ENCODE measurements around the gene SFXN3.

DNA sequence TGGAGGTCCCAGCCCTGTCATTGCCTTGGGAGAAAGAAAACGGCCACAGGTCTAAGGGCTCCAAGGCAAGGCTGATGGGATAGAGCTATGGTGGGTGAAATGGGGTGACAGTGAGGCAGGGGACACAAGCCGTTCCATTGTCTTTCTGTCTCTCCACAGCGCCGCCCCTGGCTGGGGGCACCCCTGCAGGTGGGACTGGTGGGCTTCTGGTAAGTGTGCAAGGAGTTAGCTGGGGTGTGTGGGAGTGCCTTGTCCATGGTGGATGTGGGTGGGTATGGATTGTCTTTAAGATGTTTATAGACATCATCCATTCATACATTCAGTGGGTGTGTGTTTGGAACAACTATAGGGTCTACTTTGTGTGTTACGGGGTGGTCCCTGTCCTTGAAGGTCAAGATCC lies 7.5 kb downstream of the SFXN3 start:
- TF ChIP-seq, protein P1, sequence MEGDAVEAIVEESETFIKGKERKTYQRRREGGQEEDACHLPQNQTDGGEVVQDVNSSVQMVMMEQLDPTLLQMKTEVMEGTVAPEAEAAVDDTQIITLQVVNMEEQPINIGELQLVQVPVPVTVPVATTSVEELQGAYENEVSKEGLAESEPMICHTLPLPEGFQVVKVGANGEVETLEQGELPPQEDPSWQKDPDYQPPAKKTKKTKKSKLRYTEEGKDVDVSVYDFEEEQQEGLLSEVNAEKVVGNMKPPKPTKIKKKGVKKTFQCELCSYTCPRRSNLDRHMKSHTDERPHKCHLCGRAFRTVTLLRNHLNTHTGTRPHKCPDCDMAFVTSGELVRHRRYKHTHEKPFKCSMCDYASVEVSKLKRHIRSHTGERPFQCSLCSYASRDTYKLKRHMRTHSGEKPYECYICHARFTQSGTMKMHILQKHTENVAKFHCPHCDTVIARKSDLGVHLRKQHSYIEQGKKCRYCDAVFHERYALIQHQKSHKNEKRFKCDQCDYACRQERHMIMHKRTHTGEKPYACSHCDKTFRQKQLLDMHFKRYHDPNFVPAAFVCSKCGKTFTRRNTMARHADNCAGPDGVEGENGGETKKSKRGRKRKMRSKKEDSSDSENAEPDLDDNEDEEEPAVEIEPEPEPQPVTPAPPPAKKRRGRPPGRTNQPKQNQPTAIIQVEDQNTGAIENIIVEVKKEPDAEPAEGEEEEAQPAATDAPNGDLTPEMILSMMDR (conservative IDR thresholded peaks at IDR 0.05), result no peak
- no peak for TF ChIP-seq EZH2 (IDR thresholded peaks at IDR 0.05; ENCODE audit: low read depth)

Measured in PC-9 (cell line).